Glutamatergic neuron (in vitro differentiated cells): ENCODE data around the gene KATNAL2. TPM values are rescaled to one million over a fixed set of nuclear protein-coding genes. Genes with fewer than 3 reads are reported as not detected.

Experiments used
- DNase-seq: peaks from one replicate; pipeline ENCODE4 v3.0.0; 2022
- H3K27ac Mint-ChIP-seq: one replicate; pipeline ENCODE4 v1.8.0; 2020; ENCODE audit warnings: mild to moderate bottlenecking, mixed read lengths, inconsistent platforms; ENCODE audit not compliant: unreplicated experiment
- H3K27me3 Mint-ChIP-seq: one replicate; pipeline ENCODE4 v1.8.0; 2020; ENCODE audit warnings: mild to moderate bottlenecking, moderate library complexity, mixed read lengths, inconsistent platforms; ENCODE audit not compliant: unreplicated experiment
- H3K36me3 Mint-ChIP-seq: one replicate; pipeline ENCODE4 v1.8.0; 2020; ENCODE audit warnings: mild to moderate bottlenecking, mixed read lengths, inconsistent platforms; ENCODE audit not compliant: unreplicated experiment
- H3K4me1 Mint-ChIP-seq: one replicate; pipeline ENCODE4 v1.8.0; 2020; ENCODE audit warnings: mild to moderate bottlenecking, low read depth, mixed read lengths, inconsistent platforms; ENCODE audit not compliant: unreplicated experiment
- H3K4me3 Mint-ChIP-seq: one replicate; pipeline ENCODE4 v1.8.0; 2020; ENCODE audit warnings: mild to moderate bottlenecking, mixed read lengths, inconsistent platforms; ENCODE audit not compliant: unreplicated experiment
- H3K9me3 Mint-ChIP-seq: one replicate; pipeline ENCODE4 v1.8.0; 2020; ENCODE audit warnings: mild to moderate bottlenecking, moderate library complexity, mixed read lengths, inconsistent platforms; ENCODE audit not compliant: unreplicated experiment
- total RNA-seq: library from RNA; stranded (reverse); fragmentation: NEBNext Ultra II Directional; extraction: Animal tissue kit (Norgen Biotek cat#: 25700); gene quantifications from one replicate; pipeline ENCODE4 v1.2.1, GENCODE V29; 2021; ENCODE audit not compliant: unreplicated experiment
- TF ChIP-seq, protein P1 (sequence below): fragments of 200-600 bp; sonication (generic); IDR thresholded peaks from one replicate; pipeline ENCODE4 v1.5.0; 2021; ENCODE audit not compliant: partially characterized antibody, unreplicated experiment

The KATNAL2 gene
- total RNA-seq, 1 donor from 2014 or later = 2.4 TPM

DNA sequence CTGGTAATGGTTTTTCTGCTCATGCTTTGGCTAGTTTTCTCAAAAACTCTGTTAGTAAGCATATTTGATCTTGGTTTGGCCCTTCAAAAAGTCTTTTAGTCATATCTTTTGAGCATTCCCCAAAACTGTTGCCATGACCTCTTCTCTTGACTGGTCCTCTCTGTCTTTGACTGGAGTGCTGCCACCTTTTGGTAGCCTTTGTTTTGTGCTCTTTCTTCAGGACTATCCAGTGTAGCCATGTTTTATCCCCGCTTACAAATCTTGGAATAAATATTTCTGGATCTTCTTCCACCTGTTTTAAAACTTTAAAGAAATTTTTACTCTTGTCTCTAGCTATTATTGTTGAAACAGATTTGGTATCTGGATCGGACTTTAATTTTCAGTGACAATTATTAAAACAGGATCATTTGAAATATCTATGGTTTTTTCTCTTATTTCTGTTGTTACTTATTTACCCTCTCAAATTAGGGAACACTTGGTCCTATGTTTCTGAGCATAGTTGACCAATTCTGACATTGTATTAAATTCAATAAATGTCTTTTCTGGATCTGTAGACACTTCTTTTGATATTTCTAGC lies 119.0 kb downstream of the KATNAL2 start:
- Mint-ChIP-seq H3K4me3 (peak overlapping the region; percentile 17), H3K27me3 (no peaks in the 10 kb centered on the region), H3K9me3 (no peaks in the 10 kb centered on the region), H3K36me3 (no peaks in the 10 kb centered on the region), H3K27ac (no peak overlapping the region), H3K4me1 (no peaks in the 10 kb centered on the region)
- DNase-seq = no peak
- TF ChIP-seq, protein P1, sequence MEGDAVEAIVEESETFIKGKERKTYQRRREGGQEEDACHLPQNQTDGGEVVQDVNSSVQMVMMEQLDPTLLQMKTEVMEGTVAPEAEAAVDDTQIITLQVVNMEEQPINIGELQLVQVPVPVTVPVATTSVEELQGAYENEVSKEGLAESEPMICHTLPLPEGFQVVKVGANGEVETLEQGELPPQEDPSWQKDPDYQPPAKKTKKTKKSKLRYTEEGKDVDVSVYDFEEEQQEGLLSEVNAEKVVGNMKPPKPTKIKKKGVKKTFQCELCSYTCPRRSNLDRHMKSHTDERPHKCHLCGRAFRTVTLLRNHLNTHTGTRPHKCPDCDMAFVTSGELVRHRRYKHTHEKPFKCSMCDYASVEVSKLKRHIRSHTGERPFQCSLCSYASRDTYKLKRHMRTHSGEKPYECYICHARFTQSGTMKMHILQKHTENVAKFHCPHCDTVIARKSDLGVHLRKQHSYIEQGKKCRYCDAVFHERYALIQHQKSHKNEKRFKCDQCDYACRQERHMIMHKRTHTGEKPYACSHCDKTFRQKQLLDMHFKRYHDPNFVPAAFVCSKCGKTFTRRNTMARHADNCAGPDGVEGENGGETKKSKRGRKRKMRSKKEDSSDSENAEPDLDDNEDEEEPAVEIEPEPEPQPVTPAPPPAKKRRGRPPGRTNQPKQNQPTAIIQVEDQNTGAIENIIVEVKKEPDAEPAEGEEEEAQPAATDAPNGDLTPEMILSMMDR = peak; percentile 41

DNA sequence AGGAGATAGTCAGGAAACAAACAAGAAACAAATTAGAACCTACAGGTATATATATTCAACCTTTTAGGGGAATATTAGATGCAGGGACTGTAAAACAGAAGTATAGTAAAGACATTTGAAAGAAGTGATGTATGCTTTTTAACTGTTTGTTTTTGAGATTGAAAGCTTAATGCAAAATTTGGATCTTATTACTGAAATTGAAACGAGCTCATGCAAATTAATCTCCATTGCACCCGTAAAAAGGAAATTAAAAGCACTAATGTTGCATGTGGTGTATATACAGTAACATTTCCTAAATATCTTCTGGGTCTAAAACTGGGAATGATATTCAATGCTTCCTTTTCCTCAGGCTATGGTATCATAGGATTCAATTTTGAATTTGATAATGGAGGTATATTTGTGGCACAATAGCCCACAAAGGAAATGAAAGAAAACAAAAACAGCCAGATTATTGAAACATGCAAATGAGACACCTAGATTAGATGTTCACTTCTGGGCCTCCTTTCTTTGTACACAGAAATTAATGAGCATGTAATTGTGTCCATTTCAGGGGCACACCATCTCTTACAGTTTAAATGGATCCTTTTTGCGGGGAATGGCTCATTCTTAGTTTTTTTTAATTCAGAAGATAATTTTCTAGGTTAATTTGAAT lies 119.7 kb downstream of the KATNAL2 start:
- Mint-ChIP-seq H3K36me3 (no peaks in the 10 kb centered on the region), H3K4me1 (no peaks in the 10 kb centered on the region), H3K27me3 (no peaks in the 10 kb centered on the region), H3K27ac (no peak overlapping the region), H3K4me3 (no peak overlapping the region), H3K9me3 (no peaks in the 10 kb centered on the region)
- TF ChIP-seq, protein P1 = no peak
- DNase-seq = no peak

DNA sequence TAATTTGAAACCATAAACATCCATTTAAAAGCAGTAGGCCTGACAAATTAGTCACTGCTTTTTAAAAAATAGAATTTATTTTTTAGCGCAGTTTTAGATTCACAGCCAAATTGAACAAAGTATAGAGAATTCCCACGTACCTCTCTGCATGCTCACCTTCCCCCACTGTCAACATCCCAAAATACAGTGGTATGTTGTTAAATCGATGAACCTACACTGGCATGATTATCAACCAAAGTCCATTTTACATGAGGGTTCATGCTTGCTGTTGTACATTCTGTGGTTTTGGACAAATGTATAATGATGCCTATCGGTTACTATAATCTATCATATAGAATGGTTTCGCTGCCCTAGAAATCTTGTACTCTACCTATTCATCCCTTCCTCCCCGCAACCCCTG lies 123.6 kb downstream of the KATNAL2 start:
- TF ChIP-seq, protein P1 = no peak
- no peak overlapping the region for H3K4me3 Mint-ChIP-seq
- H3K27me3 Mint-ChIP-seq = no peaks in the 10 kb centered on the region
- H3K27ac Mint-ChIP-seq = no peak overlapping the region
- no peak for DNase-seq
- no peaks in the 10 kb centered on the region for H3K4me1 Mint-ChIP-seq
- H3K9me3 Mint-ChIP-seq = no peaks in the 10 kb centered on the region
- no peaks in the 10 kb centered on the region for H3K36me3 Mint-ChIP-seq

DNA sequence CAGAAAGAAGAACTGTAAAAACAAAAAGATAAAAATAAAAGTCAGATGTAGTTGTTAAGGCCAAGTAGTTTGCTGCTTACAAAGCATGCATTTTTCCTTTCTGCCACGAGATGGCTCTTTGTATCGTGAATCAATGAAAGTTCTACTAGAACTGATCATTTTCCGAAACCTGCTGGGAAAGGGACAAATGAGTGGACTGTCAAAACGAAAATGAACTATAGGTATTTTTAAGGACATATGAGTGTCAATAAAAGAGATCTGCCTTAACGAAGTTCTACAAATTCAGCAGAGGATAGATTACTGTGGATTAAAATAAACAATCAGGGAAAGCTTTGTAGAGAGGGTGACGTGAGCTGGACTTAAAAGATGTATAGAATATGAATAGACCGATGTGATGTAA lies 133.1 kb downstream of the KATNAL2 start:
- DNase-seq = no peak
- TF ChIP-seq, protein P1 = peak; percentile 54
- H3K27ac Mint-ChIP-seq = no peak overlapping the region

DNA sequence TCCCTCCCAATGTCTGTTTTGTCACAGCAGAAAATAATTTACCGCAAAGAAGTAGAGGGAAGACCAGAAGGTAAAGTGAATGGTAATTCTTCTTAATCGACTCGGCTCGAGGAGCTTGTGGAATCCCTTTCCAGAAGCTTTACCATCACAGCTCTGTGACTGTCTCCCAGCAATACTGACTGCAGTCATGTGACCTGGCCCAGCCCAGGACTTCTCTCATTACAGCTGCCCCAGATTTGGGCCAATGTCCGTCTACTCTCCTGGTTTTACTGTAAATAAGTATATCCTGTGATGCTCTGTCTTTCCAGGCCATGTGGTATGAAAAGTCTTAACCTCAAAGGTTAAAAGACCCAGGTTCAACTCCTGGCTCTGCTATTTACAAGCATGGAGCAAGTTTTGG lies 137.0 kb downstream of the KATNAL2 start:
- H3K36me3 Mint-ChIP-seq = no peaks in the 10 kb centered on the region
- H3K4me1 Mint-ChIP-seq = no peaks in the 10 kb centered on the region
- no peaks in the 10 kb centered on the region for H3K9me3 Mint-ChIP-seq
- H3K27ac Mint-ChIP-seq = no peak overlapping the region
- peaks cover 3% of the 10 kb centered on the region for H3K27me3 Mint-ChIP-seq
- DNase-seq = no peak
- no peak overlapping the region for H3K4me3 Mint-ChIP-seq
- TF ChIP-seq, protein P1 = no peak

More for the DNA sequence above, 133.1 kb downstream of the KATNAL2 start:
- H3K9me3 Mint-ChIP-seq = no peaks in the 10 kb centered on the region
- no peak overlapping the region for H3K4me3 Mint-ChIP-seq
- H3K4me1 Mint-ChIP-seq = no peaks in the 10 kb centered on the region
- peaks cover 3% of the 10 kb centered on the region for H3K27me3 Mint-ChIP-seq
- H3K36me3 Mint-ChIP-seq = no peaks in the 10 kb centered on the region
